Thyroid gland (tissue), 4 donors: ENCODE results near the gene RPL27A. TPM values are rescaled to one million over a fixed set of nuclear protein-coding genes. Genes with fewer than 3 reads are reported as not detected.

Experiments
- DNase-seq, 2 donors: peaks; one replicate each; pipeline ENCODE4 v3.0.0-alpha.2; 2019
- H3K27ac ChIP-seq, 3 donors: fragments of 200-600 bp; sonication (generic); 1 replicate in 2 of 3; 2 replicates in 1 of 3; pipeline ENCODE4 v1.5.1; 2016 to 2019; ENCODE audit warnings: mild to moderate bottlenecking in 1 of 3, moderate library complexity in 1 of 3
- H3K27me3 ChIP-seq: fragments of 200-600 bp; sonication (generic); one replicate; pipeline ENCODE4 v1.5.1; 2019
- H3K36me3 ChIP-seq, 2 donors: fragments of 200-600 bp; sonication (generic); one replicate each; pipeline ENCODE4 v1.5.1; 2016 to 2019
- H3K4me1 ChIP-seq, 2 donors: fragments of 200-600 bp; sonication (generic); one replicate each; pipeline ENCODE4 v1.5.1; 2017 to 2019
- H3K4me3 ChIP-seq, 3 donors: fragments of 200-600 bp; sonication (generic); replicated peaks in 1 of 3; 1 replicate in 2 of 3; 2 replicates in 1 of 3; pipeline ENCODE4 v1.5.1; 2016; ENCODE audit warnings: mild to moderate bottlenecking in 1 of 3
- H3K9me3 ChIP-seq: fragments of 200-600 bp; sonication (generic); one replicate; pipeline ENCODE4 v1.5.1; 2017
- POLR2A ChIP-seq, 2 donors: fragments of 450-650 bp; IDR thresholded peaks; one replicate each; pipeline ENCODE4 v1.6.1; 2017; ENCODE audit warnings: antibody characterized with exemption in 2 of 2, mild to moderate bottlenecking in 2 of 2, moderate library complexity in 1 of 2
- WGBS, 2 donors: methylation state at CpG; one replicate each; pipeline ENCODE4 v1.1.5; 2017; 5-methylcytosine and 5-hydroxymethylcytosine counted together
- intact Hi-C: fragments of 100-400 bp; cut with DNase I; formaldehyde crosslinking; loops from one replicate; pipeline ENCODE4 v1.15.1; 2023
- total RNA-seq, 4 donors: library from RNA; depleted of rRNA; stranded (reverse); fragments of >200 nt; gene quantifications; one replicate each; pipeline ENCODE4 v1.2.3, GENCODE V29; 2016
- TF ChIP-seq, protein P1 (sequence below), 6 experiments: fragments of 200-600 bp in 3 of 6; fragments of 450-650 bp in 3 of 6; sonication (generic) in 3 of 6; IDR thresholded peaks; one replicate each; pipeline ENCODE4 v1.5.1; 2016 to 2019; ENCODE audit warnings: antibody characterized with exemption in 6 of 6, mild to moderate bottlenecking in 2 of 6, inconsistent platforms in 1 of 6, moderate library complexity in 1 of 6

Gene RPL27A
- total RNA-seq, 4 donors from 2014 or later, result 1,071 to 3,396 (median 1,647) TPM

DNA sequence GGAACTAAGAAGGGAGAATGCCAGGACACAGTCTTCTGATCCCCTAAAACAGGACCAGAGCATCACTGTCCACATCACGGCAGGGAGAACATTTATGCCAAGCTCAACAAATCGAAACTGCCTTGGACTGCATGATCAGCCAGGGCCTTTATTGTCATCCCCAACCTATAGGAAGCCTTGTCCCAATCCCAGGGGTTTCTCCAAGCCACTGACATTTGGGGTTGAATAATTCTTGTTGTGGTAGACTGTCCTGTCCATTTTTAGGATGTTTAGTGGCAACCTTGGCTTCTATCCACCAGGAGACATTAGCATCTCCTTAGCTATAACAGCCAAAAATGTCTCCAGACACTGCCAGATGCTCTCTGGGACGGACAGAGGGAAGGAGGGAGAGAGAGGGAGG is 37.1 kb downstream of the RPL27A start:
- WGBS, 2 donors, result 65 to 86% methylated on average over 1 to 3 of the region's 3 CpGs
- intact Hi-C loops, result no loop called here
- TF ChIP-seq, protein P1, sequence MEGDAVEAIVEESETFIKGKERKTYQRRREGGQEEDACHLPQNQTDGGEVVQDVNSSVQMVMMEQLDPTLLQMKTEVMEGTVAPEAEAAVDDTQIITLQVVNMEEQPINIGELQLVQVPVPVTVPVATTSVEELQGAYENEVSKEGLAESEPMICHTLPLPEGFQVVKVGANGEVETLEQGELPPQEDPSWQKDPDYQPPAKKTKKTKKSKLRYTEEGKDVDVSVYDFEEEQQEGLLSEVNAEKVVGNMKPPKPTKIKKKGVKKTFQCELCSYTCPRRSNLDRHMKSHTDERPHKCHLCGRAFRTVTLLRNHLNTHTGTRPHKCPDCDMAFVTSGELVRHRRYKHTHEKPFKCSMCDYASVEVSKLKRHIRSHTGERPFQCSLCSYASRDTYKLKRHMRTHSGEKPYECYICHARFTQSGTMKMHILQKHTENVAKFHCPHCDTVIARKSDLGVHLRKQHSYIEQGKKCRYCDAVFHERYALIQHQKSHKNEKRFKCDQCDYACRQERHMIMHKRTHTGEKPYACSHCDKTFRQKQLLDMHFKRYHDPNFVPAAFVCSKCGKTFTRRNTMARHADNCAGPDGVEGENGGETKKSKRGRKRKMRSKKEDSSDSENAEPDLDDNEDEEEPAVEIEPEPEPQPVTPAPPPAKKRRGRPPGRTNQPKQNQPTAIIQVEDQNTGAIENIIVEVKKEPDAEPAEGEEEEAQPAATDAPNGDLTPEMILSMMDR (IDR thresholded peaks at IDR 0.05), result no peak
- TF ChIP-seq POLR2A (IDR thresholded peaks at IDR 0.05), result no peak
- no peak for DNase-seq
- Histone ChIP-seq H3K9me3 (no peaks in the 10 kb centered on the region), H3K36me3 (no peaks in the 10 kb centered on the region), H3K27me3 (no peaks in the 10 kb centered on the region), H3K4me1 (peaks cover 66 to 84% of the 10 kb centered on the region in 2 donors), H3K4me3 (no peak overlapping the region), H3K27ac (peak overlapping the region; percentile 88 to 96 (median 92))

DNA sequence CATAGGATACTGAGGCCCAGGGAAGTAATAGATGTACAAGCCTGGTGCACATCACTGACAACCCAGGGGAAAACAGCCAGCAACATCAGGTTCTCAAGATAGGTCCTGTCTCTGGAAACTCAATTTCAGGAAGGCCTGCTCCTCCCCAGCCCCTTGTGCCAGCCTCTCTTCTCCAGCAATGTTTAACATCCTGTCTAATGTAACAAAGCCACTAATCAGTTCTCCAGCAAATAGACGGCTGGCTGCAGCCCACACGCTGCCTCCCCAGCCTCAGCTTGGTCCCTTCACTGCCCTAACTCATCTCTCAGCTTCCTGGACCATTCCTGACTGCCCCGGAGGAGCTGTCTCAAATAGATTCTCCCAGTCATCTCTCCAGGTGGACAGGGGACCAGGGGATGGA is 37.8 kb downstream of the RPL27A start:
- Histone ChIP-seq H3K4me1 (peaks cover 66 to 79% of the 10 kb centered on the region in 2 donors), H3K9me3 (no peaks in the 10 kb centered on the region), H3K27me3 (no peaks in the 10 kb centered on the region), H3K36me3 (no peaks in the 10 kb centered on the region), H3K27ac (peak overlapping the region; percentile 88 to 96 (median 92)), H3K4me3 (no peak overlapping the region)
- TF ChIP-seq, protein P1 (IDR thresholded peaks at IDR 0.05), result no peak
- TF ChIP-seq POLR2A (IDR thresholded peaks at IDR 0.05), result no peak
- WGBS, 2 donors, result 74 to 80% methylated on average over 3 of the region's 3 CpGs
- intact Hi-C loops, result no loop called here
- DNase-seq, result no peak

DNA sequence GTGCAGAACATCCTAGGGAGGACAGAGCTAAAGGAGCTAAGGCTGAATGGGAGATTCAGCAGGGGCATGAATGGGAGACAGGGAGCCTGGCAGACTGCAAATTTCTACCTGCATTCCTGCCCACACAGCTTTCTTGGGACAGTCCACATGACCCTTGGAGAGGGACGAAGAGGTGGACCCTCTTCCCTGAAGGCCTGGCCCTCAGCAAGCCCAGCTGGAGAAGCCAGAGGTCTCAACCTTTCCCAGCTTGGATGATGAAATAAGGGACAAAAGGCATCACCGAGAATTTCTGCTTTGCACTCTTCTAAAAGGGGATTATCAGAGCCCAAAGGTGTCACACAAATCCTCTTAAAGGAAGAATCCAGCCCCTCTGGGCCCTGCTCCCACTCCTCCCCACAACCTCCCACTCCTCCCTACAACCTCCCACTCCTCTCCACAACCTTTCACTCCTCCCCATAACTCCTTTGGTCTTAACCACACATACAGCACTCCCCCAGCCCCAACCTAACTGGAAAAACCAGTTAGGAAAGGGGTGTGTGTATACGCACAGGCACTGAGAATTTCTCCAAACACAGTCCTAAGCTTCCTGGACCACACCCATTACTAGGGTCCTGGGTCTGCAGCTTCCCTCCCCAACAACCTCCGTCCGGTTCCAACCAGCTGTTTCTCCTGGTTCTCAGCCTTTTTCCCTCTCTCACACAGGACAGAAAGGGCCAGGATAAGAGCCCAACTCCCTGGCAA is 38.4 kb downstream of the RPL27A start:
- no peaks in the 10 kb centered on the region for H3K27me3 ChIP-seq
- no peaks in the 10 kb centered on the region for H3K9me3 ChIP-seq
- WGBS, 2 donors, result 28 to 41% methylated on average over 4 of the region's 5 CpGs
- H3K4me3 ChIP-seq, result no peak overlapping the region
- peaks cover 66 to 72% of the 10 kb centered on the region in 2 donors for H3K4me1 ChIP-seq
- TF ChIP-seq, protein P1 (IDR thresholded peaks at IDR 0.05), result no peak
- no peak for TF ChIP-seq POLR2A (IDR thresholded peaks at IDR 0.05)
- peak overlapping the region; percentile 88 to 96 (median 92) for H3K27ac ChIP-seq
- peak; percentile 44 to 52 for DNase-seq
- H3K36me3 ChIP-seq, result no peaks in the 10 kb centered on the region
- intact Hi-C loops, result no loop called here

DNA sequence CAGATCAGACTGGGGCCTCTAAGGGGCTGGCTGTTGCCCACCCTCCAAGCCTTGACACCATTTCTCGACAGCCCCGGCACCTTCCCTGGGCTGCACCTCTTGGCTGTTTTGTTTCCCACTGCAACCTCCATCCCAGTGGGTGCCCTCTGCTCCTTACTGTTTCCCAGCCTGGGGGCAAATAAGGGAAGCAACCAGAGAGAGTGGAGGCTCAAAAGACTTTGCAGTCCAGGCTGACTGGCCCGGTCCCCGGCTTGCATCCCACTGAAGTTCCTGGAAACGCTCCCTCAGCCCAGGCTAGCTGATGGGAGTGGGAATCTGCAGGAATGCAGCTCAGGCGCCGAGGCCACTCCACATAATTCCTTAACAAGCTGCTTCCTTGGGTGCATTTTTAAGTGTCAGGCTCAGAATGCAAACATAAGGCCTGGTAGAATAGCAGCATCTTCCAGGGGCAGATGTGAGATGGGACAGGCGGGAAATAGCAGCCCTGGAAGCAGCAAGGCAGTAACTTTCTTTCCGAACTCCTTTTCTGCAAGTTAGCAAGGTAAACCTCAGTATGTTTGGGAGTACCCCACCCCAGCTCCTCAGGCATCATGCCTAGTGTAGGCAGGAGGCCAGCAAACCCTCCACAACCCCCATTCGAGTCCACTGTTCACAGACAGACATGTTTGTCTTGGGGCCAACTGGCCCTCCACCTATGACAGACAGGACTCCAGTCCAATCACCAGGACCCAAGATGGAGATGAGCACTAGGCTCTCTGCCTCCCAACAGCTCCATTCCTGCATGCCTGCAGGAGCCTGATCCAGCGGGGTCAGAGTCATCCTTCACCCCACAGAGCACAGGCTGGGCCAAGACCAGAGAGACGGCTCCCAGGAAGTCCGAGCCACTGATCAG is 39.3 kb downstream of the RPL27A start:
- intact Hi-C loops, result no loop called here
- peaks cover 59 to 70% of the 10 kb centered on the region in 2 donors for H3K4me1 ChIP-seq
- no peak overlapping the region for H3K4me3 ChIP-seq
- no peaks in the 10 kb centered on the region for H3K27me3 ChIP-seq
- DNase-seq, result peak; percentile 50 to 62
- peak in 1 of 2 donors; percentile 20 for TF ChIP-seq POLR2A (IDR thresholded peaks at IDR 0.05)
- TF ChIP-seq, protein P1 (IDR thresholded peaks at IDR 0.05), result no peak
- 33 to 58% methylated on average over 13 of the region's 13 CpGs for WGBS, 2 donors
- H3K36me3 ChIP-seq, result no peaks in the 10 kb centered on the region
- H3K27ac ChIP-seq, result peak overlapping the region; percentile 88 to 96 (median 92)
- no peaks in the 10 kb centered on the region for H3K9me3 ChIP-seq
